ENCODE measurements around the gene HACD2. TPM values are rescaled to one million over a fixed set of nuclear protein-coding genes. Genes with fewer than 3 reads are reported as not detected.
A peak's percentile ranks its signal among the peaks of the same experiment; 100 is the strongest.

Gene HACD2
- total RNA-seq, 1 donor from 2014 or later = 59.9 TPM

- FAIRE-seq (no peak), DNase-seq (ENCODE audit: low spot score in 2 of 2) (no peak)
Observed at GRCh38 chr3:123453675-123454074, 131.2 kb downstream of the HACD2 start.

GRCh38 chr3:123451186-123451585, 133.7 kb downstream of the HACD2 start:
- DNase-seq (ENCODE audit: low spot score in 2 of 2) (no peak), FAIRE-seq (no peak)

- FAIRE-seq (no peak), DNase-seq (ENCODE audit: low spot score in 2 of 2) (peak; percentile 64 to 67)
Observed at GRCh38 chr3:123449997-123450604, 134.8 kb downstream of the HACD2 start.

GRCh38 chr3:123449102-123449996, 135.5 kb downstream of the HACD2 start:
- FAIRE-seq (no peak), DNase-seq (ENCODE audit: low spot score in 2 of 2) (peak; percentile 65 to 83)

GRCh38 chr3:123448536-123449101, 136.2 kb downstream of the HACD2 start, which contains the start of gene ADCY5:
ADCY5 (minus strand) TSS chr3:123449090; CDS start chr3:123448545, 545 bp downstream.
- DNase-seq (ENCODE audit: low spot score in 2 of 2) (peak in 1 of 2 donors; percentile 56), FAIRE-seq (no peak)

DNA sequence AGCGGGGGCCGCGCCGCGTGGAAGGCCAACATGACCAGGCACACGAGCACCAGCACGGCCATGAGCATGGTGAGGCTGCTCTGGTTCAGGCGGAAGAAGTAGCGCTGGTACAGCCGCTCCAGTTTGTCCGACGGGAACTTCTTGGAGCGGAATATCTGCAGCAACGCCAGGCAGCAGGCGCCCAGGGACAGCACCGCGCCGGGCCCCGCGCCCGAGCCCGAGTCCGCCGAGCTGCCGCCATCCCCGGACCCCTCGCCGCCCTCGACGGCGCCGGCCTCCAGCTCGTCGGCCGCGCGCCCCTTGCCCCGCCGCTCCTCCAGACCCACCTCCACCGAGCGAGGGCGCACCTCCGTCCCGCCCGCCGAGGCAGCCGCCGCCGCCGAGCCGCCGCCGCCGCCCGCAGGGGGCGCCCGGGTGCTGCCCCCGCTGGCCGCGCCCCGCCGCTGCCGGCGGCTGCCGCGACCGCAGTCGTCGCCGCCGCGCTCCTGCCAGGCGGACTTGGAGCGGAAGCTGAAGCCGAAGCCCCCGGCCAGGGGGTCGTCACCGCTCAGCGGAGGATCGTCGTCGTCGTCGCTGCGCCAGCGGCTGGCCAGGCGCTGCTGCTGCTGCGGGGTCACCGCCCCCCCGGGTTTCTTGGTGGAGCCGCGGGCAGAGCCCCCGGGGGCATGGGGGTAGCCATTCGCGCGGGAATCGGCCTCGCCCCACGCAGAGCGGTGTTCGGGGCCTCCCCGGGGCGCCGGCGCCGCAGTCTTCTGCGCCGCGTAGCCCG, 136.9 kb downstream of the HACD2 start:
- peak; percentile 68 to 70 for DNase-seq (ENCODE audit: low spot score in 2 of 2)

GRCh38 chr3:123447416-123447748, 137.5 kb downstream of the HACD2 start:
- no peak for FAIRE-seq

More for the DNA sequence above, 136.9 kb downstream of the HACD2 start:
- no peak for FAIRE-seq

GRCh38 chr3:123446610-123447109, 138.2 kb downstream of the HACD2 start:
- no peak for FAIRE-seq

More at GRCh38 chr3:123447416-123447748, 137.5 kb downstream of the HACD2 start:
- DNase-seq (ENCODE audit: low spot score in 2 of 2) = no peak

DNA sequence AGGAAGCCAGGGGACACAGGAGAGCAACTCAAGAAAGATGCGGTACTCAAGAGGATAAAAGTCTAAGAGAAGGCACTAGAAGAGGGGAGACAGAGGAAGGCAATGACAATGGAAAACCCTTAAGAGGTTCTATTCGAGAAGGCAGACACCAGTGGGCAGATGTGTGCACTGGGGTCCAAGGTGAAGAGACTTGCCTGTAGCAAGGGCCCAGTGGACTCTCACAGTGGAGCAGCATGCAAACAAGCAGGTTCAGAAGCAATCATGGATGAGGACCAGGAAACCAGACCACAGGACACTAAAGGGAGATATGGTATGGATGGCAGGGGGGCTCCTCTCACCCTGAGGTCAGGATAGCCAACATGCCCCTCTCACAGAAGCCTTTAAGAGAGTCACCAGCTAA, 138.6 kb downstream of the HACD2 start:
- FAIRE-seq = no peak
- DNase-seq (ENCODE audit: low spot score in 2 of 2) = no peak

More at GRCh38 chr3:123446610-123447109, 138.2 kb downstream of the HACD2 start:
- DNase-seq (ENCODE audit: low spot score in 2 of 2) = no peak

DNA sequence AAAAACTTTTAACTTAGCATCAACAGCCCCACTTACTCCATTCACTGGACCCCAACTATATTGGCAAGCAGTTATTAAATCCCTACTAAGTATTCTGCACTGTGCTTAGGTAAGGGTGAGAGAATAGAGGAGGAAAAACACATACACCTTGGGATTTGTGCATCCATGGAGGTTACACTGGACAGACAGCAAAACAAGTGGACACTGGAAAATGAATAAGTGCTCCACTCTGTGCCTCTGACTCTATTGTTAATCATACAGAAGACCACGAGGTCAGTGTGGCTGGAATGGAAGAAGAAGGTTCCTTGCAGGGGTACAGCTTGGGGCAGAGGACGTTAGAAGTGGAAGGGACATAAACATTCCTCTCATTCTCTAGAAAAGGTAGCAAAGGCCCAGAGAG, 139.2 kb downstream of the HACD2 start:
- FAIRE-seq = no peak
- DNase-seq (ENCODE audit: low spot score in 2 of 2) = no peak

DNA sequence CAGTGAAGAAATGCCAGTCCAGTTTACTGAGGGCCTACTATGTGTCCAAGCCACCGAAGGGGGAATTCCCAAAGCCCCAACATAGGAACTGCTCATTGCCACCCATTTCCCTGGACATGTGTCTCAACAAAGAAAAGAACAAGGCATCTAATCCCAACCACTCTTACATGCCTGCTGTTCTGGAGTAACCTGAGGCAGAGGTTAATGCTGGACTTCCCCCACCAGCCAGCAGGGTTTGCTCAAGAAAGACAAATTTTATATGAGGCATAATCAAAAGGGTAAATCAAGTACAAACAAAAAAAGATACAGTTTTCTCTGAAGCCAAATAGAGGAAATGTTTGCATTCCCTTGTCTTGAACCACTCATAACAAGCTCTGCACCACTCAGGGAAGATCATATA, 140.1 kb downstream of the HACD2 start:
- FAIRE-seq (no peak), DNase-seq (ENCODE audit: low spot score in 2 of 2) (no peak)

DNA sequence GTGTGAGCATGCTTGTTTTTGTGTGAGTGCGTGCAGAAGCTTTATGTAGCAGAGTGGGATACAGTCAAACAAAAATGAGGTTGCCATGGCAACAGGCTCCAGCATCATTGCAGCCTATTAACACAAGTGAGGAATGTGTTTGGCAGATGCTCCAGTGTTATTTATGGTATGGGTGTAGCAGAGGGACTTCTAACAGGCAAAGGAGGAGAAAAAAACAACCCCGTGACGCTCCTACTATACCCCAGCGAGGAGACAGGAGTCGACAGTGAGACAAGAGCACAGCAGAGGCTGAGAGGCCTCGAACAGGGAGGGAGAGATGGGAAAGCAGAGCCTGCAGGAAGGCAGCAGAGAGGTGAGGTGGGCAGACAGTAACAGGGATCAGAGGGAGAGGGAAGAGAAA, 140.8 kb downstream of the HACD2 start:
- FAIRE-seq (no peak), DNase-seq (ENCODE audit: low spot score in 2 of 2) (peak in 1 of 2 donors; percentile 45)

GRCh38 chr3:123442908-123443307, 141.9 kb downstream of the HACD2 start:
- DNase-seq (ENCODE audit: low spot score in 2 of 2) = no peak
- FAIRE-seq = no peak

DNA sequence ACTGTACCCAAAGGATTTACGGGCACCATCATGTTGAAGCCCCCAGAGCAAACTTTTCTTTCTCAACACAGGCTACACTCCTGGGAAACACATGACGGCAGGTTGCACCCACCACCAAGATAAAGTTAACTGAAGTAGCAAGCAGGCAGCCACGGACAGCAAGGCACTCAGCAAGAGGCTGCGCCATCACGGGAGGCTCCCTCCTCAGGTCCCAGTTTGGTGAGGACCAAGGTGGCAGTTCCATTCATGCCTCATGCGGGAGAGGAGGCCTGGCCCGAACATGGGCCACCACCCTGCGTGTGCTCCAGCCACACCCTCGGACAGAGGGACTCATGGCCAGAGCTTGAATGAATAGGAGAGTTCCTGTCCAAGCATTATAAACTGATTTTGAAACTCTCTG, 142.7 kb downstream of the HACD2 start:
- FAIRE-seq = no peak

More for the DNA sequence above, 142.7 kb downstream of the HACD2 start:
- DNase-seq (ENCODE audit: low spot score in 2 of 2) = no peak

Other genes with a start within 250 kb of the HACD2 start
- 29.8 TPM for gene ADCY5, start 136.0 kb downstream of the HACD2 start, total RNA-seq

Data from frontal cortex (tissue), 4 donors.